Measurements from ENCODE around the gene FRMD5. TPM values are rescaled to one million over a fixed set of nuclear protein-coding genes. Genes with fewer than 3 reads are reported as not detected.

The FRMD5 gene
- polyA plus RNA-seq, 1 donor (not counting 4 experiments of a cell fraction or from before 2014, with no cell fraction given): 7.3 TPM

DNA sequence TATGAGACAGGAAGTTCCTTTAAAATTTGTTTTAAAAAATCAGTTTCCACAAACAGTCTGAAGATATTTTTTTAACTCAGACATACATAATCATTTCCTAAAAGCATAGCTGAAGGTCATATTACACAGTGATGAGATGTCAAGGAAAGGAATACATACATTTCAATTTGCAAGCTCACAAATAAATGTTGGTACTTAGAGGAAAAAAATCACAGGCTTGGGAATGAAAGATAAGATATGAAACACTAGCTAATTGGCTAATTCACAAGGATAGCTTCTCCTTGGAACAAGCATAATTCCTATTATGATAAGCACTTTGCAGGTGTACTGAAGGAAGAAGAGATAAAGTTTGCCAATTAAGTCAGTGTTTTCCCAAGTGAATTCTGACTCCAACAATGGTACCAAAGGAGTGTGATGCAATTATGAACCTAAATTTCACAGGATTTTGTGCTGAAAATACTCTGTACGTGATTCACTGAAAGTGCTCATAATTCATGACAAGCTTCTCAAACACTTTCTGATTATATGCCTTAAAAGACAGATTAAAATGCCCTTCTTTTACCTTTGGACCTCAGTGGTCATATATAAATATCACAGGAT lies 112.4 kb downstream of the FRMD5 start:
- Histone ChIP-seq H3K79me2 (ENCODE audit: control insufficient read depth, insufficient read depth, low read length) (peaks cover 14% of the 10 kb centered on the region), H4K20me1 (ENCODE audit: control insufficient read depth, extremely low read depth, insufficient read depth, low read length) (no peaks in the 10 kb centered on the region), H3K36me3 (ENCODE audit: control insufficient read depth in 2 of 2, extremely low read depth in 1 of 2, insufficient read depth in 2 of 2, low read length in 2 of 2) (no peaks in the 10 kb centered on the region), H2AFZ (ENCODE audit: control insufficient read depth, low read length) (no peak overlapping the region), H3K27me3 (ENCODE audit: control insufficient read depth, extremely low read depth, insufficient read depth, low read length) (no peaks in the 10 kb centered on the region), H3K9ac (ENCODE audit: control insufficient read depth, extremely low read depth, insufficient read depth, low read length) (no peak overlapping the region), H3K4me1 (ENCODE audit: control insufficient read depth, extremely low read depth, insufficient read depth, low read length) (peaks cover 29% of the 10 kb centered on the region), H3K9me3 (ENCODE audit: control insufficient read depth, low read depth, low read length) (peaks cover 6% of the 10 kb centered on the region), H3K27ac (ENCODE audit: control insufficient read depth, insufficient read depth, low read length) (no peak overlapping the region), H3K9me1 (ENCODE audit: control insufficient read depth, extremely low read depth, insufficient read depth, low read length) (no peaks in the 10 kb centered on the region), H3K4me3 (ENCODE audit: control insufficient read depth in 2 of 3, extremely low read depth in 1 of 3, insufficient read depth in 2 of 3, low read depth in 1 of 3, low read length in 3 of 3) (no peak overlapping the region), H3K4me2 (ENCODE audit: control insufficient read depth, extremely low read depth, insufficient read depth, low read depth, low read length) (no peak overlapping the region)
- TF ChIP-seq, protein P1, sequence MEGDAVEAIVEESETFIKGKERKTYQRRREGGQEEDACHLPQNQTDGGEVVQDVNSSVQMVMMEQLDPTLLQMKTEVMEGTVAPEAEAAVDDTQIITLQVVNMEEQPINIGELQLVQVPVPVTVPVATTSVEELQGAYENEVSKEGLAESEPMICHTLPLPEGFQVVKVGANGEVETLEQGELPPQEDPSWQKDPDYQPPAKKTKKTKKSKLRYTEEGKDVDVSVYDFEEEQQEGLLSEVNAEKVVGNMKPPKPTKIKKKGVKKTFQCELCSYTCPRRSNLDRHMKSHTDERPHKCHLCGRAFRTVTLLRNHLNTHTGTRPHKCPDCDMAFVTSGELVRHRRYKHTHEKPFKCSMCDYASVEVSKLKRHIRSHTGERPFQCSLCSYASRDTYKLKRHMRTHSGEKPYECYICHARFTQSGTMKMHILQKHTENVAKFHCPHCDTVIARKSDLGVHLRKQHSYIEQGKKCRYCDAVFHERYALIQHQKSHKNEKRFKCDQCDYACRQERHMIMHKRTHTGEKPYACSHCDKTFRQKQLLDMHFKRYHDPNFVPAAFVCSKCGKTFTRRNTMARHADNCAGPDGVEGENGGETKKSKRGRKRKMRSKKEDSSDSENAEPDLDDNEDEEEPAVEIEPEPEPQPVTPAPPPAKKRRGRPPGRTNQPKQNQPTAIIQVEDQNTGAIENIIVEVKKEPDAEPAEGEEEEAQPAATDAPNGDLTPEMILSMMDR (optimal IDR thresholded peaks at IDR 0.05 in 1 of 3, IDR thresholded peaks at IDR 0.05 in 1 of 3, conservative IDR thresholded peaks at IDR 0.05 in 1 of 3; ENCODE audit: extremely low read depth in 1 of 3, insufficient read depth in 2 of 3, low read length in 3 of 3): no peak
- TF ChIP-seq EZH2 (IDR thresholded peaks at IDR 0.05; ENCODE audit: low read length): no peak
- DNase-seq (ENCODE audit: low read depth, low spot score) (no peak), FAIRE-seq (peak; percentile 70)
- dilution Hi-C loops (cut with MboI; ENCODE audit: extremely low pct_ligation_motif_present, low sequenced_read_pairs): no loop called here

DNA sequence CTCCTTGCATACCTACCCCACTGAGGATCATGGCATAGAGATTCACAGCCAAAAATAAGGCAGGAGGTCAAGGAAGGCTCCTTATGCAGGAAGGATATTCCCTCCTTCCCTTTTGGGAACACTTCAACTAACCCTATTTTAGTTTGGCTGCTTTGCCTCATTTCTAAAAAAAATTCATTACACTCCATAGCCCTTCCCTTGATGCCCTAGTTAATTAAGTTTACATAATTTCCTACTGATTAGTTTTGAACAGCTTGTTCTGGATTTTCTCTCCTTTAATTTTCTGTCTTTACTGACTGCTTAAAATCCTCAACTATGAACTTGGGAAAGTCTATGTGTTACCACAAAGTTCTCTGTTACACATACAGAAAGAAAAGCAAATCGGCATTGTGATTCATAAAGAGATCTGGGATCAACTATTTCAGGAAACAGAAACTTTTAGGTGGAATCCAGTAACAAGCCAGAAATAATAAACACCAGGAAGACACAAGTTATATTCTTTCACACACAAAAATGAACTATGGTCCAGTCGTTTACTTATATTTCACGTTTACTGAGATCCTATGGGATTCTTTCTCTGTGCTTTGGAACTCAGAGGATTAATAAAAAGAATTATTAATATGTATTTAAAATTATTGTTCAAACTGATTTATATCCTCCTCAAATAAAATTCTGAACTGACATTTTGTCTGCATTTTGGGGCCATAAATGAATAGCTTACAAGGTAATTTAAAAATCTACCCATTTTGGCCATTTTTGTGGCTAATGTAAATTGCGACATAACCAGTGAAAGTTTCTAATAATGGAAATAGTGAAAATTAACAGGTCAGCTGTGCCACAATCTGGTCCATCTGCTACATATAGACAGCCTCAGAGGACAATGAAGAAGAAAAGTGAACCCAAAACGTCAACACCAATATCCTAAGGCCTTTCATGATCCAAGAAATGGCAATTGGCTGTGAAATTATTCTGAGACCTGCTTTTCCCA lies 113.8 kb downstream of the FRMD5 start:
- TF ChIP-seq, protein P1 (optimal IDR thresholded peaks at IDR 0.05 in 1 of 3, IDR thresholded peaks at IDR 0.05 in 1 of 3, conservative IDR thresholded peaks at IDR 0.05 in 1 of 3; ENCODE audit: extremely low read depth in 1 of 3, insufficient read depth in 2 of 3, low read length in 3 of 3): no peak
- Histone ChIP-seq H3K9ac (ENCODE audit: control insufficient read depth, extremely low read depth, insufficient read depth, low read length) (no peak overlapping the region), H3K4me3 (ENCODE audit: control insufficient read depth in 2 of 3, extremely low read depth in 1 of 3, insufficient read depth in 2 of 3, low read depth in 1 of 3, low read length in 3 of 3) (no peak overlapping the region), H2AFZ (ENCODE audit: control insufficient read depth, low read length) (no peak overlapping the region), H3K27me3 (ENCODE audit: control insufficient read depth, extremely low read depth, insufficient read depth, low read length) (no peaks in the 10 kb centered on the region), H3K27ac (ENCODE audit: control insufficient read depth, insufficient read depth, low read length) (no peak overlapping the region), H3K79me2 (ENCODE audit: control insufficient read depth, insufficient read depth, low read length) (peaks cover 10% of the 10 kb centered on the region), H3K4me2 (ENCODE audit: control insufficient read depth, extremely low read depth, insufficient read depth, low read depth, low read length) (no peak overlapping the region), H3K9me1 (ENCODE audit: control insufficient read depth, extremely low read depth, insufficient read depth, low read length) (no peaks in the 10 kb centered on the region), H4K20me1 (ENCODE audit: control insufficient read depth, extremely low read depth, insufficient read depth, low read length) (no peaks in the 10 kb centered on the region), H3K36me3 (ENCODE audit: control insufficient read depth in 2 of 2, extremely low read depth in 1 of 2, insufficient read depth in 2 of 2, low read length in 2 of 2) (no peaks in the 10 kb centered on the region), H3K9me3 (ENCODE audit: control insufficient read depth, low read depth, low read length) (peaks cover 6% of the 10 kb centered on the region), H3K4me1 (ENCODE audit: control insufficient read depth, extremely low read depth, insufficient read depth, low read length) (peaks cover 28% of the 10 kb centered on the region)
- dilution Hi-C loops (cut with MboI; ENCODE audit: extremely low pct_ligation_motif_present, low sequenced_read_pairs): no loop called here
- DNase-seq (ENCODE audit: low read depth, low spot score): no peak
- no peak for FAIRE-seq

Measured in keratinocyte (primary cell).